Colonic mucosa (tissue), 4 donors: ENCODE measurements around the gene IQSEC2. TPM values are rescaled to one million over a fixed set of nuclear protein-coding genes. Genes with fewer than 3 reads are reported as not detected.

Source experiments
- DNase-seq: peaks from one replicate; pipeline ENCODE4 v3.0.0-alpha.2; 2020
- H3K27ac ChIP-seq: fragments of 200-600 bp; one replicate; pipeline ENCODE4 v1.8.0; 2021
- H3K27me3 ChIP-seq: fragments of 200-600 bp; one replicate; pipeline ENCODE4 v1.8.0; 2021
- H3K36me3 ChIP-seq: fragments of 200-600 bp; one replicate; pipeline ENCODE4 v1.8.0; 2021
- H3K4me1 ChIP-seq: fragments of 200-600 bp; one replicate; pipeline ENCODE4 v1.8.0; 2021; ENCODE audit warnings: mild to moderate bottlenecking
- H3K4me3 ChIP-seq: fragments of 200-600 bp; one replicate; pipeline ENCODE4 v1.8.0; 2021
- H3K9ac ChIP-seq, 2 donors: one replicate each; pipeline ENCODE4 v1.7.0; 2013; ENCODE audit warnings: control low read depth in 2 of 2, low read depth in 2 of 2, low read length in 2 of 2
- H3K9me3 ChIP-seq: fragments of 200-600 bp; one replicate; pipeline ENCODE4 v1.8.0; 2021
- CTCF ChIP-seq: fragments of 200-600 bp; IDR thresholded peaks from one replicate; pipeline ENCODE4 v1.8.0; 2022; ENCODE audit warnings: antibody characterized with exemption, mild to moderate bottlenecking
- intact Hi-C: fragments of 100-400 bp; cut with DNase I; formaldehyde crosslinking; loops from one replicate; pipeline ENCODE4 v1.14.1; 2022
- total RNA-seq, 2 donors: library from RNA; stranded (reverse); fragmentation: NEBNext Ultra II Directional in 1 of 2; extraction: Animal tissue kit (Norgen Biotek cat#: 25700) in 1 of 2; gene quantifications; one replicate each; pipeline ENCODE4 v1.2.1, GENCODE V29; 2021
- donor health status: healthy.
- donor health status: DM: no; HTN: no; CAD: no.
- donor health status: DM: no; HTN: no; CAD: no.

Gene IQSEC2
- total RNA-seq, 2 donors from 2014 or later = 23.1 to 26.1 TPM

- DNase-seq = no peak
- Histone ChIP-seq H3K9me3 (no peaks in the 10 kb centered on the region), H3K27ac (no peak overlapping the region), H3K9ac (no peak overlapping the region), H3K4me3 (no peak overlapping the region), H3K36me3 (no peaks in the 10 kb centered on the region), H3K4me1 (peaks cover 17% of the 10 kb centered on the region), H3K27me3 (no peaks in the 10 kb centered on the region)
- intact Hi-C loops = no loop called here
- no peak for TF ChIP-seq CTCF
Observed at GRCh38 chrX:53283567-53283966, 2.2 kb upstream of the IQSEC2 start.

- Histone ChIP-seq H3K27ac (no peak overlapping the region), H3K4me1 (peaks cover 17% of the 10 kb centered on the region), H3K4me3 (no peak overlapping the region), H3K36me3 (no peaks in the 10 kb centered on the region), H3K27me3 (no peaks in the 10 kb centered on the region), H3K9ac (no peak overlapping the region), H3K9me3 (no peaks in the 10 kb centered on the region)
- DNase-seq = no peak
- TF ChIP-seq CTCF = no peak
- intact Hi-C loops = no loop called here
Observed at GRCh38 chrX:53283099-53283498, 1.7 kb upstream of the IQSEC2 start.

DNA sequence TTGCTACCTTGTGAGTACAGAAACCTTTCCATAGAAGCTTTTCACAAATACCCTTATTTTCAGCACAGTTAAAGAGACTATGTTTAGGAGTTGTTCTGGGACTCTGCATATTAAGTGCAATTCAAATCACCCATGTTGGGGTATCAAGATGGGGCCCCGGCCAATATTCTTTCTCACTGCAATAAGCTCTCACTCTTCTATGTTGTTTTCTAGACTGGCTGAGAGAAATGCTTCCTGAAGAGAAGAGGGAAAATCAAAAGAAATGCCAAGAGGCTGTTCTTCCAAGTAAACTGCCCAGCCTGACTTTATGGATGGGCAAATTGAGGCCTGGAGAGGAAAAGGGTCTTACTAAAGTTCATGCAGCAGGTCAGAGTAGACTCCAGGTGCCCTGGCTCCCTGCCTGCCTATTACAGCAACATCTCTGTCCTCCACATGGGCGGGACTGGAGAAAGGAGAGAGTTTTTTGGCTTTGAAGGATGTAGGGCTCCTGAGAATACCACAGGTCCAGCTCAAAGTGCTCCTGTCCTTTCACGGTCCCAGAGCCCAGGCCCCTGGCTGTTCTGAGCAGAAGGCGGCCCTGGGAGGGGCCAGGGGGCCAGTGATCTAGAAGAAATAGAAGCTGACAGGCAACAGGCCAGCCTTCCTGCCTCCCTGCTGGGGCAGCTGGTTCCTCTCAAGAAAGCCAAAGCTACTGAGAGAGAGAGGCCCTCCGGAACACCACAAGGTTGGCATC is 745 bp upstream of the IQSEC2 start:
- H3K9me3 ChIP-seq = no peaks in the 10 kb centered on the region
- intact Hi-C loops = no loop called here
- H3K9ac ChIP-seq = peak overlapping the region in 1 of 2 donors; percentile 74
- no peak overlapping the region for H3K4me3 ChIP-seq
- no peak for TF ChIP-seq CTCF
- no peak for DNase-seq
- peaks cover 8% of the 10 kb centered on the region for H3K4me1 ChIP-seq
- no peaks in the 10 kb centered on the region for H3K27me3 ChIP-seq
- no peaks in the 10 kb centered on the region for H3K36me3 ChIP-seq
- H3K27ac ChIP-seq = peak overlapping the region; percentile 73

GRCh38 chrX:53280331-53281320 is 758 bp downstream of the IQSEC2 start:
- no peak for TF ChIP-seq CTCF
- Histone ChIP-seq H3K27ac (peak overlapping the region; percentile 73), H3K4me3 (peak overlapping the region; percentile 43), H3K9ac (peak overlapping the region; percentile 69 to 74), H3K27me3 (no peaks in the 10 kb centered on the region), H3K9me3 (no peaks in the 10 kb centered on the region), H3K36me3 (no peaks in the 10 kb centered on the region), H3K4me1 (peaks cover 7% of the 10 kb centered on the region)
- intact Hi-C loops = no loop called here
- peak; percentile 45 for DNase-seq

- intact Hi-C loops = no loop called here
- Histone ChIP-seq H3K9ac (peak overlapping the region; percentile 39 to 74), H3K9me3 (no peaks in the 10 kb centered on the region), H3K27ac (no peak overlapping the region), H3K36me3 (no peaks in the 10 kb centered on the region), H3K27me3 (no peaks in the 10 kb centered on the region), H3K4me3 (peak overlapping the region; percentile 43), H3K4me1 (peaks cover 7% of the 10 kb centered on the region)
- DNase-seq = peak; percentile 53
- TF ChIP-seq CTCF = no peak
Observed at GRCh38 chrX:53279296-53280237, 1.8 kb downstream of the IQSEC2 start.
